ENCODE results near the gene SLC6A9.

- TF ChIP-seq POLR2AphosphoS5 (IDR thresholded peaks at IDR 0.05), result peak in 1 of 3 donors; percentile 15
- no peak for TF ChIP-seq CTCF (IDR thresholded peaks at IDR 0.05)
- TF ChIP-seq EP300 (IDR thresholded peaks at IDR 0.05), result no peak
These were observed 51.6 kb downstream of the SLC6A9 start for GRCh38 chr1:43979528-43980254.
